ENCODE data around the gene KIF17. TPM values are rescaled to one million over a fixed set of nuclear protein-coding genes. Genes with fewer than 3 reads are reported as not detected.

The KIF17 gene
- total RNA-seq (2022; extraction: Qiagen RNA extraction), result 1.6 to 2.7 TPM (median 2.1 TPM) in 5 replicates

GRCh38 chr1:20717452-20718342 lies at the start of gene KIF17:
TSS of gene KIF17 (minus strand) at chr1:20718007. CDS start at chr1:20717706, 301 bp downstream.

GRCh38 chr1:20732588-20733359 lies 15.0 kb upstream of the KIF17 start, which contains the start of gene SH2D5:
TSS of gene SH2D5 (minus strand) at chr1:20732703. CDS start at chr1:20728044, 4,659 bp downstream.

GRCh38 chr1:20661207-20662109 lies 56.3 kb downstream of the KIF17 start, which contains the start of gene DDOST:
TSS of gene DDOST (minus strand) at chr1:20661369. CDS start at chr1:20661350, 19 bp downstream.

GRCh38 chr1:20633190-20634064 lies 84.4 kb downstream of the KIF17 start, which contains the start of gene PINK1:
TSS of gene PINK1 (plus strand) at chr1:20633458. CDS start at chr1:20633549, 91 bp downstream.

Other genes starting within 250 kb of the KIF17 start
- 49.0 to 60.6 TPM (median 55.9 TPM) in 5 replicates for gene CAMK2N1, start 231.8 kb downstream of the KIF17 start, total RNA-seq (2022; extraction: Qiagen RNA extraction)
- 37.0 to 45.6 TPM (median 44.1 TPM) in 5 replicates for gene MUL1, start 209.9 kb downstream of the KIF17 start, total RNA-seq (2022; extraction: Qiagen RNA extraction)
- gene FAM43B, start 165.4 kb downstream of the KIF17 start, total RNA-seq (2022; extraction: Qiagen RNA extraction), result 2.9 to 5.2 TPM (median 4.3 TPM) in 5 replicates
- gene CDA, start 128.9 kb downstream of the KIF17 start, total RNA-seq (2022; extraction: Qiagen RNA extraction), result 29.1 to 42.2 TPM (median 35.4 TPM) in 5 replicates
- gene PINK1, start 84.5 kb downstream of the KIF17 start, total RNA-seq (2022; extraction: Qiagen RNA extraction), result 27.2 to 38.1 TPM (median 32.7 TPM) in 5 replicates
- 171 to 211 TPM (median 208 TPM) in 5 replicates for gene DDOST, start 56.6 kb downstream of the KIF17 start, total RNA-seq (2022; extraction: Qiagen RNA extraction)
- gene SH2D5, start 14.7 kb upstream of the KIF17 start, total RNA-seq (2022; extraction: Qiagen RNA extraction), result 11.9 to 19.3 TPM (median 16.4 TPM) in 5 replicates
- gene HP1BP3, start 69.3 kb upstream of the KIF17 start, total RNA-seq (2022; extraction: Qiagen RNA extraction), result 97.0 to 145 TPM (median 117 TPM) in 5 replicates

Measured in A549 treated with Mapracorat at 1 μM for 4 hours (cell line).